Posterior cingulate gyrus (tissue), 11 donors: Measurements from ENCODE around the gene SRM.
"Not testable (repeated sequence)": the region's sequence is repeated elsewhere in the genome, so short reads cannot be mapped to it uniquely, and the experiment has no call there.

Experiments used
- DNase-seq, 10 donors: peaks; one replicate each; pipeline versions ENCODE4 v3.0.0 to v3.0.0-alpha.2; 2020 to 2021; ENCODE audit warnings: mixed read lengths in 3 of 10
- intact Hi-C: fragments of 100-400 bp; cut with DNase I; formaldehyde crosslinking; loops from one replicate; pipeline ENCODE4 v1.15.1; 2023

Gene SRM

GRCh38 chr1:11059968-11060830, at the start of gene SRM:
Gene SRM, minus strand, starts transcription at chr1:11060018. Its CDS starts 75 bp downstream, at chr1:11059943.
- peak; percentile 76 to 99 (median 90) for DNase-seq
- intact Hi-C loops, result loop anchor here (5.0 kb wide), 1 partner anchor 202 kb away; the partner anchor contains the start of gene MTOR

GRCh38 chr1:11109047-11109760, 49.4 kb upstream of the SRM start:
- intact Hi-C loops, result no loop called here
- no peak for DNase-seq

- intact Hi-C loops, result no loop called here
- no peak for DNase-seq
These were observed 47.8 kb upstream of the SRM start for GRCh38 chr1:11107599-11107998.

GRCh38 chr1:11105586-11105985, 45.8 kb upstream of the SRM start:
- intact Hi-C loops, result no loop called here
- no peak for DNase-seq

- no peak for DNase-seq
- intact Hi-C loops, result no loop called here
These were observed 41.5 kb upstream of the SRM start for GRCh38 chr1:11101347-11101746.

- DNase-seq, intact Hi-C loops: not testable (repeated sequence)
These were observed 41.0 kb upstream of the SRM start for GRCh38 chr1:11100806-11101205.

- peak in 1 of 10 donors; percentile 12 for DNase-seq
- intact Hi-C loops, result no loop called here
These were observed 40.3 kb upstream of the SRM start for GRCh38 chr1:11100149-11100493.

GRCh38 chr1:11099310-11100148, 39.7 kb upstream of the SRM start, which contains the start of gene EXOSC10:
Gene EXOSC10, minus strand, starts transcription at chr1:11099869. Its CDS starts 38 bp downstream, at chr1:11099831.
- intact Hi-C loops, result loop anchor here (10.0 kb wide), 1 partner anchor 115 kb away; no protein-coding TSS in a partner anchor
- peak; percentile 89 to 99 (median 94) for DNase-seq

- intact Hi-C loops, result loop anchor here (10.0 kb wide), 1 partner anchor 116 kb away; no protein-coding TSS in a partner anchor
These were observed 39.1 kb upstream of the SRM start for GRCh38 chr1:11098931-11099309.

GRCh38 chr1:11083784-11084183, 24.0 kb upstream of the SRM start:
- intact Hi-C loops, DNase-seq: not testable (repeated sequence)

More at GRCh38 chr1:11098931-11099309, 39.1 kb upstream of the SRM start:
- no peak for DNase-seq

- no peak for DNase-seq
- intact Hi-C loops, result no loop called here
These were observed 21.1 kb upstream of the SRM start for GRCh38 chr1:11080931-11081330.

- intact Hi-C loops, result no loop called here
- no peak for DNase-seq
These were observed 18.8 kb upstream of the SRM start for GRCh38 chr1:11078631-11079030.

- intact Hi-C loops, DNase-seq: not testable (repeated sequence)
These were observed 13.6 kb upstream of the SRM start for GRCh38 chr1:11073398-11073797.

- DNase-seq, result peak in 2 of 10 donors; percentile 5 to 75
These were observed 12.5 kb upstream of the SRM start for GRCh38 chr1:11072216-11072917.

GRCh38 chr1:11071463-11072215, 11.8 kb upstream of the SRM start:
- DNase-seq, result peak in 2 of 10 donors; percentile 7 to 87

More at GRCh38 chr1:11072216-11072917, 12.5 kb upstream of the SRM start:
- intact Hi-C loops, result no loop called here

GRCh38 chr1:11070876-11071275, 11.1 kb upstream of the SRM start:
- intact Hi-C loops, result no loop called here

More at GRCh38 chr1:11071463-11072215, 11.8 kb upstream of the SRM start:
- intact Hi-C loops, result no loop called here

GRCh38 chr1:11068600-11069473, 9.0 kb upstream of the SRM start:
- intact Hi-C loops, result no loop called here
- DNase-seq, result peak in 2 of 10 donors; percentile 16 to 62

More at GRCh38 chr1:11070876-11071275, 11.1 kb upstream of the SRM start:
- peak in 2 of 10 donors; percentile 9 to 68 for DNase-seq
